GM21367 (cell line): ENCODE results near the gene HES7.
A peak's percentile ranks its signal among the peaks of the same experiment; 100 is the strongest.
"Not testable (repeated sequence)": the region's sequence is repeated elsewhere in the genome, so short reads cannot be mapped to it uniquely, and the experiment has no call there.

Experiments used
- ATAC-seq: cut with Tn5 transposase; IDR thresholded peaks from one replicate; pipeline ENCODE4 v1.9.1; 2021; ENCODE audit not compliant: unreplicated experiment

The HES7 gene

DNA sequence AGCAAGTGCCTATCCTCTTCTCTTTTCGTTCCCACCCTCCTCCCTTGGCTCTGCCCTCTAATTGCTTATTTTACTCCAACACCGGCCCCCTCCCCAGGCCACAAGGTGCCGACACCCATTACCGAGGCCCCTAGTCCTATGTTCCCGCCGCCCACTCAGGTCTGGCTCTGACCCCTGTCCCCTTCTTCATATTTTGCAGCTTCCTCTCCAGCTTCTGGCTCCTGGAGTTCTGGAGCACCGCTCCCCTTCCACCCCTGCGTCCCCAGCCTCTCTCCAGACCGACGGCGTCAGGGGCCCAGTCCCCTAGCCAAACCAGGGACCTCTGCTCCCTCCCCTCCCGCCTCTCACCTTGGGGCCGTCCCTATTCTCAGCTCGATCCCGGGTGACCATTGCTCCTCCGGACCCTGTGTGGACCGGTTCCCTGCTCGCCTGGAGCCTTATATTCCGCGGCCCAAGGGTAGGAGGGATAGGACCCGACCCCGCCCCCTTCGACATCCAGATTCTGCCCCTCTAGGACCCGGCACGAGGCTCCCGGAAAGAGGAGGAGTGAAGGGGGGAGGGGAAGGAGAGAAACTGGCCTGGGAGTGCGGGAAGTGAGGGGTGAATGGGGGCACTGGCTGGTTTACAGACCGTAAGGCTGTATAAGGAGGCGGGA lies at the start of gene HES7:
TSS of gene HES7 (minus strand) at position 412 of the 655 bp plus-strand sequence. CDS start at position 390, 22 bp downstream.
- no peak for ATAC-seq

DNA sequence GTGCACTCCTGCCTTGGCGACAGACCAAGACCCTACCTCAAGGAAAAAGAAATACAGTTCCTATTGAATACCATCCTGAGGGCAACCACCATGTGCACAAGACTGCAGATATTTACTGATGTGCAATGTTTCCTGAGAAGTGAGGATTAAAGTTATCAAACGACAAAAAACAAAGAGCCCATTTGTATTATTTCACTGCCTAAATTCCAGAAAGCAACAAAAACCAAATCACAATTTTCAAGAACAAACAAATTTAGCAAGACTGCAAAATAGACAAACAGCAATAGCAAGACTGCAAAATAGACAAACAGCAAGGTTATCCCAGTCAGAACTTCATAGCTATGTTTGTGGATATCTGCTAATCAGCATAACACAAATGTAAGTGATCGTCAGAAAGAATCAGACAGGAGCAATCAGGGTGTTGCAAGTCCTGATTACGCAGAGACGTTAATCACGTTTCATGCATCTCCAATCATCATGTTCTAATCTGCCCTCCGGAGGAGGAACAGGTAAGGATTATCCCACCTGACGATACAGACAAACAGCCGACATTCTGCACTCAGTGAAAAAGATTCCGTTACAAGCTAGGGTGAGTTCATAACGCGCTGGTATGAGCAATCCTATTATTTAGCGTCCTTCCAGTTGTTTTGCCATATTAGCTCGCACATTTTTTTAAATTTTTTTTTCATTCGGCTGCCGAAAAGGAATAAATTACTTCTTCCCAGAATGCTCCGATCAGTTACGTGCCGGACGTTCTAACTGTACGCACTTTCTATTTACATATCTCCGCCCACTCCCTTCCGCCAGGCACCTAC lies 49.4 kb upstream of the HES7 start:
- ATAC-seq, result peak; percentile 50

GRCh38 chr17:8170186-8170585 lies 46.3 kb upstream of the HES7 start:
- ATAC-seq, result not testable (repeated sequence)

DNA sequence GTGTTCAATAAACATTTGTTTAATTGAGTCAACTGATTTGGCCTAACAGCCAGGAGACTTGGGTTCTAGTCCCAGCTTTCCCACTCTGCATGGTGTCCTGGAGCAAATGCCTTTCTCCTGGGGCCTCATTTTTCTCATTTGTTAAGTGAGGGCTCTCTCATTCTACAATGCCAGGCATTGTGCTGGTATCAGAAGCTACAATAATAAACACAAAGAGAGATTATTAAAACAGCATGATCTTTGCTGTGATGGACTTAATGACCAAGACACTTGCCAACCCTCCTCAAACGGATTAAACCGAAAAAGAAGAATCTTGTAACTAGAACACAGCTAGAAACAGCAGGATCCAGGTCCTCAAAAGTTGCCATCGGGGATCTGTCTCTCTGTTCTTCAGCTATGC lies 43.6 kb upstream of the HES7 start:
- ATAC-seq, result no peak

GRCh38 chr17:8166731-8167130 lies 42.8 kb upstream of the HES7 start:
- ATAC-seq, result no peak

DNA sequence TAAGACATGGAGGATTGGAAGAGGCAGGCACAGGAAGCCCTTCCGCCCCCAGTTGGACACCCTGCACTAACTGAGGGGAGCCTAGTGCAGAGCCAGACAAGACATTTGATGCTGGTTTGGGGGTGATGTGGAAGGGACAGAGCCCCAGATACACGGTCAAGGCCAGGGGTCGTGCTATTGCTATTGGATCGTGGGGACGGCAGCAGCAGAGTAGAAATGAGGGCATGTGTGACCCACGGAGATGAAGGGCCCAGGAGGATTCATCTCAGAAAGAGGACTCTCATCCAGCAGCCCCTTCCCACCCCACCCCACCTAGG lies 40.9 kb upstream of the HES7 start:
- no peak for ATAC-seq

- no peak for ATAC-seq
Observed at GRCh38 chr17:8163978-8164814, 40.3 kb upstream of the HES7 start.

GRCh38 chr17:8162997-8163977 lies 39.4 kb upstream of the HES7 start:
- ATAC-seq, result no peak

GRCh38 chr17:8162233-8162996 lies 38.5 kb upstream of the HES7 start, which contains the start of gene VAMP2:
VAMP2 (minus strand) TSS chr17:8162948; CDS start chr17:8162879, 69 bp downstream.
- no peak for ATAC-seq

DNA sequence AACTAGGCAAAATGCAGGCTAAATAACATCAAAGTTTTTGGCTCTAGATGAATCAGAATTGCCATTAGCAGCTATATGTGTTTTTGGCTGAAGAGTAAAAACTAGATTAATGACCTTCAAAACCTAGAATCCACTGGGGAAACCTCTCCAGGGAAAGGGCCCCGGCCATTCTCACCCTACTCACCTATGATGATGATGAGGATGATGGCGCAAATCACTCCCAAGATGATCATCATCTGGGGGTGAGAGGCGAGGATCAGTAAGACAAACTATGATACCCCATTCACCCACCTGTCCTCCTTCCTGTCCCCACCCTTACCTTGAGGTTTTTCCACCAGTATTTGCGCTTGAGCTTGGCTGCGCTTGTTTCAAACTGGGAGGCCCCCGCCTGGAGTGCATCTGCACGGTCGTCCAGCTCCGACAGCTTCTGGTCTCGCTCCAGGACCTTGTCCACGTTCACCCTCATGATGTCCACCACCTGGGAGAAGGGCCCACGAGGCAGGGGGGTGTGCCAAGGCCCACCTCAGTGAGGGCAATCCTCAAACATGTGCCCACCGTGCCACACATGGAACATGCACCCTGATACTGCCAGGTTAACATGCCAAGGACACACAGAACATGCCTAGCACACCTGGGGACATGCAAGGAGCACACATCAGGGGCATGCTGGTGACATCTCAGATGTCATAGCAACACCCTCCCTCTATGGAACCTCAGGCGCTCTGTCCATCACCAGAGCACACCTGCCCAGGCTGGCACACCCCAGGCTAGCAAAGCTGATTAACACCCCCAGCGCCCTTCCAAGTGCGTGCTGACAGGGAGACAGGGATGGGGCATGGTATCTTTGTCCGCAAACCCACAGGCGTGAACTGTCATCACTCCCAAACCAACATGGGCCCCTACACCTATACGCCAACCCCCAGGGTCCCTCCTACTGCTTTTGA lies 37.7 kb upstream of the HES7 start:
- ATAC-seq, result no peak

- ATAC-seq, result no peak
Observed at GRCh38 chr17:8160741-8161221, 36.9 kb upstream of the HES7 start.

DNA sequence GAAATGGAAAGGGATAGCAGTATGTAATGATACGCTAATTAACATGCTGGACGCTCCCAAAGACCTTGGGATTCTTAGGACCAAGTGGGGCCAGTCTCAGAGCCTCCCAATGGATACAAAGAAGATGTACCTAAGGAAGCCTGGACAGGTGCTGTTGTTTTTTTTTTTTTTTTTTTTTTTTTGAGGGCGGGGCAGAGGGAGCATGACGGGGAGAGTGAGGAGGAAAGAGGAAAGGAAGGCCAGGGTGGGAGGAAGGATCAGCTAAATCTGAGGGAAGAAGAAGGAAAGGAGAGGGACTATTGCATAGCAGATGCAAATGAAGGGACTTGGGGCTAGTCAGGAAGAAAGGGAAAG lies 36.3 kb upstream of the HES7 start:
- ATAC-seq, result no peak

DNA sequence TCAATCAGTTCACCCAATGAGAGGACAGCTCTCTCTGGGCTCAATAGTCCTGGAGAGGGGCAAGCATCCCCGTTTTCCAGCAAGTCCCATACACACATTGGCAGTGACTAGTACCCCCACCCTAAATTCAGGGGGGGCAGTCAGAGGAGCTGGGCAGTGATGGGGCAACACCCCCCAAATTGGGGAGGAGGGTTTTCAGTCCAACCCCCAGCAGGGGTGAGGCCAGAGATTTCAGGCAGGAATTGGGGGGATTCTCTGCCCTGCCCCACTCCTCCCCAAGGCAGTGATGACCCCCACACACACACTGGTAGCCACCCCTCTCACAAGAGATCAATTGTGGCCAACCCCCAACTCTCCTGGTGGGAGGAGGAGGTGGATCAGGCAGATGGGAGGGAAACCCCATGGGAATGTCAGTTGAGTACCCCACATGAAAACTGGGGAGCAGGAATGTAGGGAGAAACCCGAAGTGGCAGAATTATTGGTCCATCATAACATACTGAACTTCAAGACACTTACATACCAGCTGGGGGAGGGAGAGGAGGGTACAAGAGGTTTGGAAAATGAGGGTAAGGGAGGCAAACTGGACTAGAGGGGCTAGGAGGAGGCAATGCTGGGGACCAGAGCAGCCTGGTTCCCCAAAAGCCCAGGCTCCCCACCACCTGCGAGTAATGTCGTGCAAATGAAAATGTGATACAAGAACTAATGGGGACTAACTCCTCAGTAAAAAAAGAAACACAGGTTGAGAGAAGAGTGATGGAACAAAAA lies 35.7 kb upstream of the HES7 start:
- no peak for ATAC-seq

GRCh38 chr17:8159032-8159400 lies 35.1 kb upstream of the HES7 start:
- no peak for ATAC-seq

GRCh38 chr17:8158267-8159031 lies 34.5 kb upstream of the HES7 start:
- ATAC-seq, result no peak

GRCh38 chr17:8156246-8156992 lies 32.5 kb upstream of the HES7 start:
- peak; percentile 62 for ATAC-seq

DNA sequence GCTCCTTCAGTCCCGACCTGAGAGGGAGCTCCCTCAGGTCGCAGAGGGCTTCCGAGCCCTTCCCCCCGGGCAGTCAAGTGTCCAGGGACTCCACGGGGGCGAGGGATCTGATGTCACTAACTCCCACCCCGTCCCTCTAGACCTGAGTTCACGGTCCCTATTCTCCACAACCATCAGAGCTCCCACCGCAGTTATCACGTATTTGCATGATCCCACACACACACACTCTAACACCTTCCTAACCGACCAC lies 32.0 kb upstream of the HES7 start:
- ATAC-seq, result no peak
